SK-N-SH treated with all-trans-retinoic acid at 6 μM for 48 hours (cell line): ENCODE data around the gene SDR9C7.

ENCODE experiments used
- ARNTL ChIP-seq: fragments of 450-650 bp; formaldehyde crosslinking; IDR thresholded peaks from 2 replicates; pipeline ENCODE4 v1.5.0; 2020; ENCODE audit warnings: low read depth, mild to moderate bottlenecking, moderate library complexity, borderline replicate concordance
- BACH2 ChIP-seq: fragments of 250-450 bp; sonication (Bioruptor Pico); IDR thresholded peaks from 2 replicates; pipeline ENCODE4 v1.9.0; 2021; ENCODE audit warnings: mild to moderate bottlenecking, borderline replicate concordance
- CREB5 ChIP-seq: fragments of 250-450 bp; sonication (Bioruptor Pico); IDR thresholded peaks from 2 replicates; pipeline ENCODE4 v1.5.1; 2020; ENCODE audit warnings: low read depth, mild to moderate bottlenecking, moderate library complexity
- ESRRG ChIP-seq: fragments of 250-450 bp; sonication (Bioruptor Pico); IDR thresholded peaks from 2 replicates; pipeline ENCODE4 v1.6.1; 2021; ENCODE audit warnings: mild to moderate bottlenecking
- OSR1 ChIP-seq: fragments of 250-450 bp; sonication (Bioruptor Pico); IDR thresholded peaks from 2 replicates; pipeline ENCODE4 v1.8.0; 2022; ENCODE audit warnings: moderate library complexity, mild to moderate bottlenecking, inconsistent platforms
- PATZ1 ChIP-seq: fragments of 250-450 bp; sonication (Bioruptor Pico); IDR thresholded peaks from 2 replicates; pipeline ENCODE4 v1.8.0; 2020; ENCODE audit warnings: mild to moderate bottlenecking, moderate library complexity, borderline replicate concordance
- POU6F1 ChIP-seq: fragments of 250-450 bp; sonication (Bioruptor Pico); IDR thresholded peaks from 2 replicates; pipeline ENCODE4 v1.8.0; 2021; ENCODE audit warnings: low read depth, mild to moderate bottlenecking, moderate library complexity, borderline replicate concordance
- PPARA ChIP-seq: fragments of 250-450 bp; sonication (Bioruptor Pico); IDR thresholded peaks from 2 replicates; pipeline ENCODE4 v1.5.0; 2020; ENCODE audit warnings: mild to moderate bottlenecking, borderline replicate concordance
- RARB ChIP-seq: fragments of 250-450 bp; sonication (Bioruptor Pico); IDR thresholded peaks from 2 replicates; pipeline ENCODE4 v1.8.0; 2021; ENCODE audit warnings: mild to moderate bottlenecking, moderate library complexity
- ZC3H10 ChIP-seq: fragments of 250-450 bp; sonication (Bioruptor Pico); IDR thresholded peaks from 2 replicates; pipeline ENCODE4 v1.5.1; 2021; ENCODE audit warnings: mild to moderate bottlenecking, moderate library complexity
- ZFP3 ChIP-seq: fragments of 250-450 bp; sonication (Bioruptor Pico); IDR thresholded peaks from 2 replicates; pipeline ENCODE4 v1.5.0; 2020; ENCODE audit warnings: mild to moderate bottlenecking, moderate library complexity
- ZFP30 ChIP-seq: fragments of 450-650 bp; formaldehyde crosslinking; IDR thresholded peaks from 2 replicates; pipeline ENCODE4 v1.5.0; 2022; ENCODE audit warnings: mild to moderate bottlenecking, moderate library complexity
- ZNF70 ChIP-seq: fragments of 450-650 bp; formaldehyde crosslinking; IDR thresholded peaks from 2 replicates; pipeline ENCODE4 v1.5.0; 2020; ENCODE audit warnings: mild to moderate bottlenecking, moderate library complexity

- TF ChIP-seq RARB (CRISPR knock-in tag) (no peak), ARNTL (CRISPR knock-in tag) (no peak), CREB5 (CRISPR knock-in tag) (no peak), PATZ1 (no peak), PPARA (CRISPR knock-in tag) (no peak), ZNF70 (CRISPR knock-in tag) (no peak), POU6F1 (CRISPR knock-in tag) (no peak), ZFP30 (no peak), BACH2 (CRISPR knock-in tag) (no peak), ZFP3 (CRISPR knock-in tag) (no peak), OSR1 (no peak), ZC3H10 (CRISPR knock-in tag) (no peak), ESRRG (CRISPR knock-in tag) (no peak)
Observed at GRCh38 chr12:56941299-56942017, 7.2 kb upstream of the SDR9C7 start.
